Progenitor cell of endocrine pancreas (in vitro differentiated cells): ENCODE data around the gene AXIN1. TPM values are rescaled to one million over a fixed set of nuclear protein-coding genes. Genes with fewer than 3 reads are reported as not detected.

Experiments
- DNase-seq: peaks from one replicate; pipeline ENCODE4 v3.0.0; 2021; ENCODE audit warnings: low spot score; ENCODE audit not compliant: unreplicated experiment
- H3K27ac Mint-ChIP-seq: 2 replicates; pipeline ENCODE4 v1.8.0; 2021; ENCODE audit warnings: mild to moderate bottlenecking, moderate library complexity, mixed read lengths
- H3K27me3 Mint-ChIP-seq: 2 replicates; pipeline ENCODE4 v1.8.0; 2021; ENCODE audit warnings: mixed read lengths
- H3K36me3 Mint-ChIP-seq: 2 replicates; pipeline ENCODE4 v1.8.0; 2022; ENCODE audit warnings: mixed read lengths; ENCODE audit not compliant: insufficient read depth
- H3K4me1 Mint-ChIP-seq: 2 replicates; pipeline ENCODE4 v1.8.0; 2021; ENCODE audit warnings: low read depth, mixed read lengths
- H3K4me3 Mint-ChIP-seq: 2 replicates; pipeline ENCODE4 v1.8.0; 2021; ENCODE audit warnings: low read depth, mild to moderate bottlenecking, moderate library complexity, mixed read lengths
- H3K9me3 Mint-ChIP-seq: 2 replicates; pipeline ENCODE4 v1.8.0; 2021; ENCODE audit warnings: low read depth, mixed read lengths
- CTCF ChIP-seq: fragments of 200-600 bp; sonication (generic); IDR thresholded peaks from one replicate; pipeline ENCODE4 v1.5.0; 2021; ENCODE audit warnings: antibody characterized with exemption, mild to moderate bottlenecking; ENCODE audit not compliant: unreplicated experiment
- total RNA-seq: library from RNA; stranded (reverse); gene quantifications from 2 replicates; pipeline ENCODE4 v1.2.1, GENCODE V29; 2021

Gene AXIN1
- total RNA-seq, 1 donor from 2014 or later: 34.4 TPM

- TF ChIP-seq CTCF: no peak
- Mint-ChIP-seq H3K4me3 (no peak overlapping the region), H3K27ac (no peak overlapping the region), H3K36me3 (peaks cover 1% of the 10 kb centered on the region), H3K4me1 (no peaks in the 10 kb centered on the region), H3K9me3 (no peaks in the 10 kb centered on the region), H3K27me3 (no peaks in the 10 kb centered on the region)
- DNase-seq: no peak
These were observed 2.5 kb upstream of the AXIN1 start for GRCh38 chr16:354971-355461.

GRCh38 chr16:354291-354881, 1.9 kb upstream of the AXIN1 start:
- Mint-ChIP-seq H3K4me3 (no peak overlapping the region), H3K27ac (no peak overlapping the region), H3K27me3 (no peaks in the 10 kb centered on the region), H3K4me1 (no peaks in the 10 kb centered on the region), H3K36me3 (peaks cover 1% of the 10 kb centered on the region), H3K9me3 (no peaks in the 10 kb centered on the region)
- DNase-seq: no peak
- no peak for TF ChIP-seq CTCF

GRCh38 chr16:353404-354290, 1.1 kb upstream of the AXIN1 start:
- no peak for DNase-seq
- Mint-ChIP-seq H3K36me3 (peaks cover 1% of the 10 kb centered on the region), H3K9me3 (no peaks in the 10 kb centered on the region), H3K27me3 (no peaks in the 10 kb centered on the region), H3K4me1 (no peaks in the 10 kb centered on the region), H3K4me3 (no peak overlapping the region), H3K27ac (no peak overlapping the region)
- no peak for TF ChIP-seq CTCF

GRCh38 chr16:351804-352520, 561 bp downstream of the AXIN1 start:
- H3K9me3 Mint-ChIP-seq: no peaks in the 10 kb centered on the region
- no peak for DNase-seq
- no peaks in the 10 kb centered on the region for H3K27me3 Mint-ChIP-seq
- no peaks in the 10 kb centered on the region for H3K4me1 Mint-ChIP-seq
- H3K4me3 Mint-ChIP-seq: peak overlapping the region; percentile 83
- H3K27ac Mint-ChIP-seq: peak overlapping the region; percentile 92
- no peak for TF ChIP-seq CTCF
- H3K36me3 Mint-ChIP-seq: peaks cover 4% of the 10 kb centered on the region

GRCh38 chr16:350203-350602, 2.3 kb downstream of the AXIN1 start:
- Mint-ChIP-seq H3K4me3 (peak overlapping the region; percentile 49), H3K9me3 (no peaks in the 10 kb centered on the region), H3K4me1 (no peaks in the 10 kb centered on the region), H3K27me3 (no peaks in the 10 kb centered on the region), H3K27ac (no peak overlapping the region), H3K36me3 (peaks cover 14% of the 10 kb centered on the region)
- no peak for TF ChIP-seq CTCF
- DNase-seq: no peak
